ENCODE results near the gene DYNLRB1. TPM values are rescaled to one million over a fixed set of nuclear protein-coding genes. Genes with fewer than 3 reads are reported as not detected.
A peak's percentile ranks its signal among the peaks of the same experiment; 100 is the strongest.

Gene DYNLRB1
- total and polyA plus RNA-seq, 2 of the 13 experiments (the other 11 are each of a cell fraction or from before 2014, with no cell fraction given) = 140 to 244 TPM

DNA sequence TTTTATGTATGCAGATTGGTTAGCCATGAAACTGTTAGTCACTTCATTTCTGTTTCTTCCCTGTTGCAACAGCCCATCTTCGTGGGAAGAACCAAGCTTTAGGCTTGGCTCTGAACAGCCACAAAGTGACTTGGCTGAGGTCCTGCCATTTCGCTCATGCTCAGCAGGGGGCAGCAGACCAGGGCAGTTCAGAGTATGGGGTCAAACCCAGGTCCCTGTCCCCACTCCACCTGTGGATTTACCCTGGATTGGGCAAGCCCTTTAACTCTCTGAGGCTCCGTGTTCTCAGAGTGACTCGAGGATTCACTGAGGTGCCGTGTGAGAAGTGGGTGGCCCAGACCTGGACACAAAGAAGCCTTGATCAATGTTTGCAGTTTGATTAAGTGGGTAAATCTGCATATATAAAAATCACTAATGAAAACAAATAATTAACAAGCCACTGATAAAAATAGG, 22.5 kb downstream of the DYNLRB1 start (continued):
- TF ChIP-seq HMGXB3 (CRISPR knock-in tag; IDR thresholded peaks at IDR 0.05; ENCODE audit: borderline replicate concordance) = no peak
- TF ChIP-seq GFI1 (CRISPR knock-in tag; IDR thresholded peaks at IDR 0.05; ENCODE audit: borderline replicate concordance) = no peak
- no peak for TF ChIP-seq ZKSCAN1 (IDR thresholded peaks at IDR 0.05; ENCODE audit: low read length)
- TF ChIP-seq, protein P1, sequence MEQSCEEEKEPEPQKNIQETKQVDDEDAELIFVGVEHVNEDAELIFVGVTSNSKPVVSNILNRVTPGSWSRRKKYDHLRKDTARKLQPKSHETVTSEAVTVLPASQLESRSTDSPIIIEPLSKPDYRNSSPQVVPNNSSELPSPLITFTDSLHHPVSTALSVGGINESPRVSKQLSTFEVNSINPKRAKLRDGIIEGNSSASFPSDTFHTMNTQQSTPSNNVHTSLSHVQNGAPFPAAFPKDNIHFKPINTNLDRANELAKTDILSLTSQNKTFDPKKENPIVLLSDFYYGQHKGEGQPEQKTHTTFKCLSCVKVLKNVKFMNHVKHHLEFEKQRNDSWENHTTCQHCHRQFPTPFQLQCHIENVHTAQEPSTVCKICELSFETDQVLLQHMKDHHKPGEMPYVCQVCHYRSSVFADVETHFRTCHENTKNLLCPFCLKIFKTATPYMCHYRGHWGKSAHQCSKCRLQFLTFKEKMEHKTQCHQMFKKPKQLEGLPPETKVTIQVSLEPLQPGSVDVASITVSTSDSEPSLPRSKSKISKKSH (CRISPR knock-in tag; IDR thresholded peaks at IDR 0.05; ENCODE audit: borderline replicate concordance) = no peak
- no peak for TF ChIP-seq HNRNPK (IDR thresholded peaks at IDR 0.05; ENCODE audit: low read depth, low read length, poor library complexity, severe bottlenecking)
- TF ChIP-seq, protein P2, sequence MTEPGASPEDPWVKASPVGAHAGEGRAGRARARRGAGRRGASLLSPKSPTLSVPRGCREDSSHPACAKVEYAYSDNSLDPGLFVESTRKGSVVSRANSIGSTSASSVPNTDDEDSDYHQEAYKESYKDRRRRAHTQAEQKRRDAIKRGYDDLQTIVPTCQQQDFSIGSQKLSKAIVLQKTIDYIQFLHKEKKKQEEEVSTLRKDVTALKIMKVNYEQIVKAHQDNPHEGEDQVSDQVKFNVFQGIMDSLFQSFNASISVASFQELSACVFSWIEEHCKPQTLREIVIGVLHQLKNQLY (CRISPR knock-in tag; IDR thresholded peaks at IDR 0.05) = no peak
- TF ChIP-seq PRPF4 (IDR thresholded peaks at IDR 0.05; ENCODE audit: low read depth, low read length, poor library complexity, severe bottlenecking) = no peak
- TF ChIP-seq PAX8 (CRISPR knock-in tag; IDR thresholded peaks at IDR 0.05; ENCODE audit: borderline replicate concordance) = no peak
- peak; percentile 67 for TF ChIP-seq TEAD3 (CRISPR knock-in tag; optimal IDR thresholded peaks at IDR 0.05; ENCODE audit: borderline replicate concordance)
- TF ChIP-seq KDM6A (CRISPR knock-in tag; IDR thresholded peaks at IDR 0.05; ENCODE audit: low read depth) = no peak
- TF ChIP-seq CEBPG (CRISPR knock-in tag; IDR thresholded peaks at IDR 0.05) = peak; percentile 32; the same call in 1 of the 2 replicates
- no peak for TF ChIP-seq CCAR2 (optimal IDR thresholded peaks at IDR 0.05; ENCODE audit: low read depth, low read length)
- TF ChIP-seq ZNF790 (CRISPR knock-in tag; IDR thresholded peaks at IDR 0.05; ENCODE audit: borderline replicate concordance) = no peak
- TF ChIP-seq KMT2A (CRISPR knock-in tag; IDR thresholded peaks at IDR 0.05) = peak; percentile 66; the same call in 1 of the 2 replicates
- TF ChIP-seq ZNF264 (CRISPR knock-in tag; IDR thresholded peaks at IDR 0.05) = 0 out of 2 replicates have a peak, but pooled peaks have one; percentile 39
- TF ChIP-seq, protein P3, sequence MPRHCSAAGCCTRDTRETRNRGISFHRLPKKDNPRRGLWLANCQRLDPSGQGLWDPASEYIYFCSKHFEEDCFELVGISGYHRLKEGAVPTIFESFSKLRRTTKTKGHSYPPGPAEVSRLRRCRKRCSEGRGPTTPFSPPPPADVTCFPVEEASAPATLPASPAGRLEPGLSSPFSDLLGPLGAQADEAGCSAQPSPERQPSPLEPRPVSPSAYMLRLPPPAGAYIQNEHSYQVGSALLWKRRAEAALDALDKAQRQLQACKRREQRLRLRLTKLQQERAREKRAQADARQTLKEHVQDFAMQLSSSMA (CRISPR knock-in tag; IDR thresholded peaks at IDR 0.05) = no peak; the same call in 1 of the 2 replicates
- TF ChIP-seq, protein P4, sequence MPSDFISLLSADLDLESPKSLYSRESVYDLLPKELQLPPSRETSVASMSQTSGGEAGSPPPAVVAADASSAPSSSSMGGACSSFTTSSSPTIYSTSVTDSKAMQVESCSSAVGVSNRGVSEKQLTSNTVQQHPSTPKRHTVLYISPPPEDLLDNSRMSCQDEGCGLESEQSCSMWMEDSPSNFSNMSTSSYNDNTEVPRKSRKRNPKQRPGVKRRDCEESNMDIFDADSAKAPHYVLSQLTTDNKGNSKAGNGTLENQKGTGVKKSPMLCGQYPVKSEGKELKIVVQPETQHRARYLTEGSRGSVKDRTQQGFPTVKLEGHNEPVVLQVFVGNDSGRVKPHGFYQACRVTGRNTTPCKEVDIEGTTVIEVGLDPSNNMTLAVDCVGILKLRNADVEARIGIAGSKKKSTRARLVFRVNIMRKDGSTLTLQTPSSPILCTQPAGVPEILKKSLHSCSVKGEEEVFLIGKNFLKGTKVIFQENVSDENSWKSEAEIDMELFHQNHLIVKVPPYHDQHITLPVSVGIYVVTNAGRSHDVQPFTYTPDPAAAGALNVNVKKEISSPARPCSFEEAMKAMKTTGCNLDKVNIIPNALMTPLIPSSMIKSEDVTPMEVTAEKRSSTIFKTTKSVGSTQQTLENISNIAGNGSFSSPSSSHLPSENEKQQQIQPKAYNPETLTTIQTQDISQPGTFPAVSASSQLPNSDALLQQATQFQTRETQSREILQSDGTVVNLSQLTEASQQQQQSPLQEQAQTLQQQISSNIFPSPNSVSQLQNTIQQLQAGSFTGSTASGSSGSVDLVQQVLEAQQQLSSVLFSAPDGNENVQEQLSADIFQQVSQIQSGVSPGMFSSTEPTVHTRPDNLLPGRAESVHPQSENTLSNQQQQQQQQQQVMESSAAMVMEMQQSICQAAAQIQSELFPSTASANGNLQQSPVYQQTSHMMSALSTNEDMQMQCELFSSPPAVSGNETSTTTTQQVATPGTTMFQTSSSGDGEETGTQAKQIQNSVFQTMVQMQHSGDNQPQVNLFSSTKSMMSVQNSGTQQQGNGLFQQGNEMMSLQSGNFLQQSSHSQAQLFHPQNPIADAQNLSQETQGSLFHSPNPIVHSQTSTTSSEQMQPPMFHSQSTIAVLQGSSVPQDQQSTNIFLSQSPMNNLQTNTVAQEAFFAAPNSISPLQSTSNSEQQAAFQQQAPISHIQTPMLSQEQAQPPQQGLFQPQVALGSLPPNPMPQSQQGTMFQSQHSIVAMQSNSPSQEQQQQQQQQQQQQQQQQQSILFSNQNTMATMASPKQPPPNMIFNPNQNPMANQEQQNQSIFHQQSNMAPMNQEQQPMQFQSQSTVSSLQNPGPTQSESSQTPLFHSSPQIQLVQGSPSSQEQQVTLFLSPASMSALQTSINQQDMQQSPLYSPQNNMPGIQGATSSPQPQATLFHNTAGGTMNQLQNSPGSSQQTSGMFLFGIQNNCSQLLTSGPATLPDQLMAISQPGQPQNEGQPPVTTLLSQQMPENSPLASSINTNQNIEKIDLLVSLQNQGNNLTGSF (CRISPR knock-in tag; IDR thresholded peaks at IDR 0.05) = no peak

Measured in HepG2 (cell line).